HS-27A (cell line): Measurements from ENCODE around the gene PTPN14.

Experiments used
- DNase-seq: peaks from one replicate; pipeline ENCODE4 v3.0.0-alpha.2; 2012; ENCODE audit warnings: low read depth, missing footprints

The PTPN14 gene

DNA sequence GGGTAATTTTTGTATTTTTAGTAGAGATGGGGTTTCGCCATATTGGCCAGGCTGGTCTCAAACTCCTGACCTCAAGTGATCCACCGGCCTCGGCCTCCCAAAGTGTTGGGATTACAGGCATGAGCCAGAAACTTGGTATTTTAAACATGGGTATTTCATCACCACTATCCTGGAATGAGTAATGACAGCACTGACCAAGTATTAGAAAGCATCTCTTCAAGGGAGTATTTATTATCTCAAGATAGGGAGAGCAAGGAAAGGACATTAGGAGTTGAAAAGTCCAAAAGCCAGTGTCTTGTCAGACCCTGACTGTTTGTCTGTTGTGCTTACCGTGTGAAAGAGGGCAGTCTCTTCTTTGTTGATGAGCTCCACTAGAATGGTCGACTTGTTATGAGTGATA is 156.8 kb downstream of the PTPN14 start:
- peak; percentile 68 for DNase-seq

DNA sequence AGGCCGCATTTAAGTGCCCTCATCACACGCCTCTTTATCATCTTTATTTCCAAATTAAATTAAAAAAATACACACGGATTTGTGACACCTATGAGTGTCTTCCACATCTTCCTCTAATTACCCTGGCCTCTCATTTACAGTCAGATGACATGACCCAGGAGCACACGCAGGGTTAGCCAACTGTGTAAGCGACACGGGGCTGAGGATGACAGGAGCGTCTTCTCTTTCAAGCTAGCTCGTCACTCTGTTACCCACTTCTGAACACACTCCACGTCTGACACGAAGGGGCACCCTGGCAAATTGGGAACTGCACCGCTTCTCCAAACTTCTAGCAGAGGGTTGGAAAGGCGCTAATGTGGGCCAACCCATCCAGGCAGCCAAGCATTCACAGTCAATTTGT is 158.3 kb downstream of the PTPN14 start:
- no peak for DNase-seq

DNA sequence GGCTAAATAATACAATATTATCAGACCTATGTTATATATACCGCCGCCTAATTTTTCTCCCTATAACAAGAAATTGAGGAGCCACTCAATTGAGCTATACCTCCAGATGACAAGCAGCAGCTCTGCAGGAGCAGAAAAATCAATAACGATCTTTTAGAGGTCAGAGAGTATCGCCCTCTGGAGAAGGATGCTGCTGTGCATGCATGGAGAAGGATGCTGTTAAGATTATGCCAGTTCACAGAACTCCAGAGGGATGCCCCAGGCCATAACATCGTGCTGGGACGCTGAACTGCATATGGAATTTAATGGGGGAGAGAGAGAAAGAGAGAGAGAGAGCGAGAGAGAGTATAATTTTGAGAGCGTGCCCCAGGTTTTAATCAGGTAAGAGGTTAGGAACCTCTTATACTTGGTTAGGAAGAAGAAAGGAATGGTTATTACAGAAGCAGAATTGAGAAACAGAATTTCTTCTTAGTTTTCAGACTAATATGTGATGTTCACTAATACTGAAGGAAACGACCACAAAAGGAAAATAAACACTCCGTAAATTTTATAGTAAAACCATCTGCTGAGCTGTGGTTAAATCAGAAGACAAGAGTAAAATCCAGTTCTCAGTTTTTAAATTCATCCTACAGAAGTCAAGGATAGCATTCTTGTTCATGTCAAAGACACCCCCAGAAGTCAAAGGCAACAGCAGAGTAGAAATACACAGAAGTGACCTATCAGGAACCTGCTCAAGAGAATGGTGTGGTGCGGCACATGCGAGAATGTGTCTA is 159.3 kb downstream of the PTPN14 start:
- no peak for DNase-seq

DNA sequence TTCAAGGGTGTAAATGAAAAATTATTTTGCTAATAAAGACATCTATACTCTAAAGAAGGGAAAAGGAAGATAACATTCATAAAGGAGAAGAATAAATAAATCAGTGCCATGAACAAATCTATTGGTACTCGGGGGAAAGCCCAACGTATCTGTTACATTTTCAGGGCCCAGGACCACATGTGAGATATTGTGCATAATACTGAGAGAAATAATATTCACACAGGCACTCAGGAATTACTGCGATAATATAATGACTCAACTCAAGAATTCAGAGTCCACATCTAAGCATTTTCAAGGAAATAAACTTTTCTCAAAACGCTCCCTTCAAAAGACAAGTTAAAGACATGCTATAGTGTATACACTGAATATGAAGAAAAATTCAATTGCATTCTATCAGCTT is 161.7 kb downstream of the PTPN14 start:
- no peak for DNase-seq

DNA sequence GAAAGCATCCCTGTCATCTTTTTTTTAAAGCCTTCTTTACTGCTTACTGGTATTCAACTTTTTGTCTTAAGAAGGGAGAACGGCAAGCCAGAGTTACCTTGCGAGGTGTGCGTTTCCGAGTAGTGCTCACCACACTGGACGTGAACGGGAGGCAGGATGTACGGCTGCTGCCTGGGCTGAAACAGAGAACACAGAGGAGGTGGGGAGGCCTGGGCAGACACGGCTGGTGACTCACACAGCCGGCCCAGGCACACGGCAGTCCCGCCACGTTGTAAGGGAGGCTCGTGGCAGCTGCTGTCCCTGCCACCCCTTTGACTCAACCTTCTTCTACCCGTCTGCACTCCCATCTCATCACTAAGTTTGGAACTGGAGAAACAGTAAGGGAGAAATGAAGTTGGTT is 164.7 kb downstream of the PTPN14 start:
- DNase-seq = no peak

DNA sequence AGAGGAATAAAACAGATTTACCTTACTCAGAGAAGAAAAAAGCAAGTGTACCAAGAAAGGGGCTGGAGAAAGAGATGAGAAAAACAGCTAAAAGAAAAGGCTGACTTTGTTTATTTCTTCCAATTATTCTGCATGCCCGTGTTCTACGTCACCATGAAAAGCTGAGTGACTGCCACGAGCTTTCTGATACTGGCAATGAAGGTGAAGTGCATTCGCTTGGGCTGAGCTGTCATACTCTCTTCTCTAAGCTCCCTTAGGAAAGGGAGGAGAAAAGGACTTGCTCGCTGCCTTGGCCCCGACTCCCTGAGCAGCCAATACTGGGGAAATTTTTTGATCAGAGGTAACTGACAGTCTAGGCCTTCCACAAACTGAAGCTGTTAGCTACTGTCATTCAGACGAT is 165.1 kb downstream of the PTPN14 start:
- DNase-seq = no peak

DNA sequence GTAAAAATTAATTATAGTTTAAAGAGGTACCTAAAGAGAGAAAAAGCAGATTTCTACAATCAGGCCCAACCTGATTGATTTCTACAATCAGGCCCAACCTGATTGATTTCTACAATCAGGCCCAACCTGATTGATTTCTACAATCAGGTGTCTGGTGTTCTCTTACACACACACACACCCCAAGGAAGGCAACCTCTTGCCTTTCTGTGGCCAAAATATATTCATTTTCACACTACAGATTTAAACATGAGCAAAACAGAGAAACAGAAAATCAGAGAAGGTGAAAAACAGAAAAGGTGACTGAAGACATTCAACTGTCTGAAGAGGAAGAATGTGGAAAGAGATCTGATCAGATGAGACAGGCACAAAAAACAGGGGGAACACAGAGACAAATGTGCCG is 166.0 kb downstream of the PTPN14 start:
- DNase-seq = no peak

DNA sequence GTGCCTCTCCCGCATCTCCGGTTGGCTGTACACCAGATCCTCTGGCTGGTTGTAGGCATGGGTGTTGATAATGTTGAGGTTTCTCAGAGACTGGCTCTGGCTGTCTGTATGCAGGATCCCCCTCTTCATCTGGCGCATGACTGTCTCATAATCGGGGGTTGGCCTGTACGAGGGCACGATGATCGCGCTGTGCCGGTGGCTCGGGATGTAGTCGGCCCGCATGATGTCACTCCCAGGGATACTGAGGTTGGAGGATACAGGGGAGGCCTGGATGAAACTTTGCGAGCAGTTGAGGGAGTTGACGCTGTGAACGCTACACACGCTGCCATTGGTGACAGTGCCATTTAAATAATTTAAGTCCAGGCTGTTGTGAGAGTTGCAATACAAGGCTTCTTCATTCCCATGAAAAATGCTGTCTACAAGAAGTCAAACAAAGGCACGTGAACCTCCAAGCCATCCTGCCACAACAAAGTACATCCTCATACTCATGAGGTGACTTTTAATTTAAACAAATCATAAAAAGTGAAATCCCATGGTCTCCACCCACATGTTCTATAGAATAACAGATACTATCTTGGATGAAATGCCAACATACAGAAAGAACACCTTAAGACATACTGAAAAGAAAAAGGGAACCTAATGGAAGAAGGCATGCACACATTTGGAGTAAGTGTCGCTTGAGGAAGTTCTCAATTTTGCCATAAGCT is 166.9 kb downstream of the PTPN14 start:
- no peak for DNase-seq

DNA sequence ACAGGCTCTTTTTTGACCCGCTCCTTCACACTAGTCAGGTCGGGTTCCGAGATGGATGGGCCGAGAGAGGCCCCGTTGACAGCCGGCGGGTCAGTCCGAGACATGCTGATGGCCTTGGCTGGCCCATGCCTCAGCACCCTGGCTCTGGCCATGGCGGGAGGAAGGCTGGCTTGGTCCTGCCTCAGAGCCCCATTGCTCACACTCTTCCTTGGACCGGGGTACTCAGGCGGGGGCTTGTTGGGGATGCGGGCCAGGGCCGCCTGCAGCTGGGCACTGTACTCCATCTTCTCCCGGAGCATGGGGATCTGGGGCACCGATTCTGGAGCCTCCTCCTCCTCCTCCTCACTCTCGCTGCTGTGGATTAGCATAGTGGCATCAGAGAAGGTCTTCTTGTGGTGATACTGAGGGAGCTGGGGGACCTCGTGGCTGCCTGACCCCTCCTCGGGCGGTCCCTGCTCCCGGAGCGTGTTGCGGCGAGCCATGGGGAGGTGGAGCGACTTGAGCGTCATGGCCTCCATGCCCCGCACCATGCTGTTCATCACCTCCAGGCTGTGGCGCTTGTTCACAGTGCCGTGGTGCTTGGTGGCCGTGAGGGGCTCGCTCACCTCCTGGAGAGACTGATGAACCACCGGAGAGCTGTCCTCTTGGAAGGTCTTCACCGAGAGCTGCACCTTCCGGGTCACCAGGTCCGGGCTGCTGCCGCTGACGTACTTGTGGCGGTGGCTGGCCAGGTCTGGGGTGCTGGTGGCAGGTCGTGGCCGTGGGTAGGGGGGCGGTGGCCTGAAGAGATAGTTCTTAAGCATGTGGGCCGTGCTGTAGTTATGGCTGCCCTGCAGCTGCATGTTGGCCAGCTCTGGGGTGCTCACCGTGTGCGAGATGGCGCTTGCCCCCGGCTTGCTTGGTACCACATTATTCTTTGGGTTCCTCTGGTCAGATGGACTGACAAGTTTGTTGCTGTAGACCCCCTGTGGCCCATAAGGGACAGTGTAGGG is 167.7 kb downstream of the PTPN14 start:
- no peak for DNase-seq

DNA sequence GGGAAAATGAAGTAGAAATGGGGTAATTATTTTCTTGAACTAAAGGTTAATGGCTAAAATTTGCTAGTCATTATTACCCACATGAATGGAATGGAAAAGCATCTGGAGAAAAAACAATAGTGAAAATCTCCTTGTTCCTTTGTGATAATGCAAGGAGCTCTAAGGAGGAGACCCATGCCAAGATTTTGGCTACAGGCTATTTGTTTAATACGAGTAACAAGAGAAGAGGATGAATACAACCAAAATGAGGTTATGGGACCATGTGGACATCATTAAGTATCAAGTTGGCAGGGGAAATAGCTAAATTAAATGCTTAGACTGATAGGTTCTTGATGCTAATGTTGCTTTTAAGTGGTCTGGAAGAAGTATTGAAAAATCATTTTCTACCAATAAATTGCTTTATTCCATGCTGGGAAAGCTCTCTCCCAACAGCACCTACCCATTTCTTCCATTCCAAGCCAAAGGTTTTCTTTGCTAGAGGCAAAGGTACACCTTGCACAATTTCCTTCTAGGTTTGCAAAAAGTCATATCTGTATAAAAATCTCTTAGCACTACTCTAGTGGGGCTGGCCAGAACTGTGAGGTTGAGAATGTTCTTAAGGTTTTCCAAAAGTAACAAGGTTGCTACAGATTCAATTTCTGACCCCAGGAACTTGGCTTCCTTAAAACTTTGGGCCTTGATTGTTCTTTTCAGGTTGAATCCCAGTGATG is 170.3 kb downstream of the PTPN14 start:
- DNase-seq = no peak

DNA sequence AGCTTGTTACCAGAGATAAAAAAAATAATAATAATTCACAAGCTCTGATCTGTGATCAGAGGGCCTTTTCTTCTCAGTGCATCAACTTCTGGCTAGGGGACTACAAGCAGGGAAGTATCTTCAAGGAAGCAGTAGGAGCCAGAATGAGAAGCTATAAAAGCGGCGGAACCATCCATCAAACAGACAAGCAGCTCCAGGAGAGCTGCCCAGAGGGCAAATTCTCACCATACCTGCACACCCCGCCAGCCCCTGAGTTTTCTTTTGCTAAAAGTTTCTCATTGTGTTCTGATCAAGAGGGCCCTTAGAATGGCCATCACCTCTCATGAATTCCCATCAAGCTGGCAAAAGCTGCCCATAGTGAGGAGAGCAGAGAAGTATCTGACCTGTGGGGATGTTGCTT is 171.0 kb downstream of the PTPN14 start:
- no peak for DNase-seq

DNA sequence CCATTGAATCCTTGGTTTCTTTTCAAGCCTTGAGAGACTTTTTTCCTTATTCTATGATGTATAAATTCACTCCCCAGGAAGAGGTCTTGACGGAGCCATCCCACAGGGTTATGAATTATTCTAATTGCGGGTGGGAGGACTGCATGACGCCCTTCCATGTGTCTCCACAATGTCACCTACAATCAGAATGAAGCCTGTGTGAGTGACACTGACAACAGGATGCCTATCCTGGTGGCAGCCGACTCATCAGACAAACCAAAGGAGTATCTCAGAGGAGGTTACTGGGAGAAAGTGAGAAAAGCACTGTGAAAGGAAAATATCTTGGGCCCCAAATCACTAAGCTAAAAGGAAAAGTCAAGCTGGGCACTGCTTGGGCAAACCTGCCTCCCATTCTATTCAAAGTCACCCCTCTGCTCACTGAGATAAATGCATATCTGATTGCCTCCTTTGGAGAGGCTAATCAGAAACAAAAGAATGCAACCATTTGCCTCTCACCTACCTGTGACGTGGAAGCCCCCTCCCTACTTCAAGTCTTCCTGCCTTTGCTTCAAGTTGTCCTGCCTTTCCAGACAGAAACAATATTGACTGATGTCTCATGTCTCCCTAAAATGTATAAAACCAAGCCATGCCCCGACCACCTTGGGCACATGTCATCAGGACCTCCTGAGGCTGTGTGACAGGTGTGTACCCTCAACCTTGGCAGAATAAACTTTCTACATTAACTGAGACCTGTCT is 172.0 kb downstream of the PTPN14 start:
- no peak for DNase-seq

DNA sequence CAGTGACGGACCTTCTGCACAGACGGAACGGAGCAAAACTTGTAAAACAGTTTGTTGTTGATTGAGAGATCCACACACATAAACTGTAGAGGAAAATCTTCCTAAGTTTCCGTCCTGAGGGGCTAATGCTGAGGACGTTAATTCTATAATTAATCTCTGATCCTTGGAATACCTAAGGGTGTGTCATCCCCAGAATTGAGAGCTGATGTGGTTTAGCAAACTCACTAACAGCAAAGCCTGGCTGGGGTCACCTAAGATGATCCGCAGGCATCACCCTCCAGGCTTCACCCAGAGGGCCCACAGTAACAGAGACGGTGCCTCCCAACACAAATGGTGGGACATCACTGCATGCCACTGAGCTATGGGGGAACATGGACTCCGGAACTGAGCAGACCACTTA is 172.9 kb downstream of the PTPN14 start:
- no peak for DNase-seq

DNA sequence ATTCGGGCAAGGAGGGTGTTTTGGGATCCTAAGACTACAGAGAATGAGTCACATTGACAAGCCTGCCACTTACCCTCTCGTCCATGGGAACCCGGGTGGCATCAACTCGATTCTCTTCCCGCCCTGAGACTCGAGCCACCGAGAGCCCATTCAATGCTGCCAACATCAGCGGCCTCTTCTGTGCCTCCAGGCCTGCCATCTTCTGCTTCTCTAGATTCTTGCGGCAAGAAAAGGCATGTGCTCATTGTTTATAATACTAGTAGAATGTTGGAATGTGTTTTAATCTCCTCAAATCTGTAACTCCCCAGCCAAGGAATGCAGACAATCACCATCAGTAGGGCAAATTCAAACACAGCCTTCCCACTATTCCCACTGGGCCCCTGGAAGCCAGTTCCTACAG is 173.5 kb downstream of the PTPN14 start:
- DNase-seq = peak; percentile 69

DNA sequence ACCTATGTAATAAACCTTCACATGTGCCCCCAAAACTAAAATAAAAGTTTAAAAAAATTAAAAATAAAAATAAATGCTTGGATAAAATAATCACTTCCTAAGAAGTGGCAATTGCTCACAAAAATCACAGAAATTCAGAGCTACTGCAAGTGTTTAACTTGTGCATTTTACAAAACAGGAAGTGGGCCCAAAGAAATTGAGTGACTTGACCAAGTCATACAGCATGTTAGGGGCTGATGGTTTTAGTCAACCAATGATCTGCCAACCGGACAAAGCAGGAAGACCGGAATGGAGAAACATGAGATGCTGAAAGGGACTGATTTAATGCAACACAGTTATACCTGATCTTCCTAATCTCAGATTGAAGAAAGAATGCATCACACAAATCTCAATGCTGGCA is 173.9 kb downstream of the PTPN14 start:
- no peak for DNase-seq

DNA sequence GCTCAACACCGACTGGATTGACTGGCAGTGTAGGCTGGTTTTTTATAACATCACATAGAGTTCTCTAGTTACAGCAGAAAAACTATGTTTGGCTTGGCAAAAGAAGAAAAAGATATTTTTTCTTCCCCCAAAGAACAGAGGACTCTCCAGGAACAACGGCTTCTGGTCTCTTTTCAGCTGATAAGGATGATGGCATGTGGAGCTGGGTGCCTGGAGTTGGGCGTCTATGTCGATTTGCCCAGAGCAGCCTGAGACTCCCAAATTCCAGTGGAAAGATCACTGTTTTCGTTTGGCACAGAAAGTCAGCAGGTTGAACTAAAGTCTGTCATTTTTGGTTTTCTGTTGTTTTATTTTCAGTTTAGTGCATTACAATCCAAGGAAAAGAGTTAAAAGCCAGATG is 179.3 kb downstream of the PTPN14 start:
- DNase-seq = no peak

DNA sequence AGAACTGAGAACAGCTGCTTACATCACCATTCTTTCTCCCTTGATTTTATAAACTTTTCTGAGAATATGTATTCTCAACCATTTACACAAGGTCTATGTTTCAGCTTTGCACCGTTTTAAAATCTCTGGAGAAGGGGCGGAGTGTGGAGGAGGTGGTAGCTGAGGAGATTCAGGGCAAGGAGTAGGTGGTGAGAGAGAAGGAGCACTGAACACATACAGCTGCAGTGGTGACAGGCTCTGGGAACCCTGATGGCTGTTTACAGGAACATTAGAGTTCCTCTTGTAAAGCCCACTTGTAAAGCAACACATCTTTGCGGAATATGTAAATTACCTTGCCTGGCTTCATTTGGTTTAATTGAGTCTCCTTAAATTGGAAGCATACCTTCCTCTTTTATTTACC is 180.8 kb downstream of the PTPN14 start:
- no peak for DNase-seq

DNA sequence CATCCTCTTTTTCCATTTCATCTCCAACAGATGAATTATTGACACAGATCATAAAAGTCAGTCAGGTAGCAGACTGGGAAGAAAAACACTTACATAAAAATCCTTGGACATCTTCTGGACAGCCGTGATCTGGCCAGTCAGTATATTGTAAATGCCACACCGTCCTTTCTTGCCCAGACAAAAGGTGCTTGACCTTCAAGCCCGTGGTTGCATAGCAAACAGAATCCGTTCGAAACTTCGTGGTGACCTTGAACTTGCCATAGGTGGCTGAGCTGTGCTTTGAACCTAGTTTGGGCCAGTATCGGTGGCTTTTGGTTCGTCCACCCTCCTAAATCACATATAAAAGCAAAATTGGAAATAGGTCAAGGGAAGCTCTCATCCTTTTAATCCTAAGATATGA is 182.0 kb downstream of the PTPN14 start:
- DNase-seq = no peak

DNA sequence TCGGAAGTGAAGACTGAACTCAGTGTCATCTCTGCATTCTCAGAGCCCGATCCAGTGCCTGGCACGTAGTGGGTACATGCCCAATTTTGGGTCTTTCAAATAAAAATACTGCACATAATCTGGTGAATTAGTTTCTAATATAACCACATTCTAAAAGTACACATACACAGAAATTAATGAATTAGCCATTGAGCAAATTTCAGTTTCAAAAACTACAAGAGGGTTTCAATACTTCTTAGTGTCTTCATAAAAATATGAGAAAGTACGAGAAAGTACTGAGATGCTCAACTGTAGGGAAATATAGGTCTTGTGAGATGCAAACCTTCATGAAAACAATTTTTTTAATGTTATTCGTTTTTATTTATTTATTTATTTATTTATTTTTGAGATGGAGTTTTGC is 183.6 kb downstream of the PTPN14 start:
- DNase-seq = no peak

DNA sequence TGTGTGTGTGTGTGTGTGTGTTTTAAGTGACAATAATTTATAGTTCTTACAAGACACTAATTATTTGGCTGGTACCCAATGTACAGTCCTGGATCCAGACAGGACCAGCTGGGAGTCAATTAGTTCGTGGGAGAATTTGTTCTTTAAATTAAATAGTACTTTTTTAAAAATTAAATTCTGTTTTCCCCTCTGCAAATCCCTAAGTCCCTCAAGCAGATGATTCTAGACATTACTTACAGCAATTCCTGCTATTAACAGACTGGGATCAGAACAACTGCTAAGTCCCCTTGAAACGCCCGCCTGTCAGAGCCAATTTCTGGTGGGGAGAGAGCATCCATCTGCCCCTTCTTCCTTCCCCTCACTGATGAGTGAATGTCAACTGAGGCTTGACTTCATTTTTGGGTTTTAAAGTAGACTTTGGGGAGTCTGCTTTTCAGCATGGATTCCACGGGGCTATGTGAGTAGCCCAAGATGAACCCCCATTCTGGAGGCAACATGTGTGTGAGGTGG is 186.6 kb downstream of the PTPN14 start:
- no peak for DNase-seq

DNA sequence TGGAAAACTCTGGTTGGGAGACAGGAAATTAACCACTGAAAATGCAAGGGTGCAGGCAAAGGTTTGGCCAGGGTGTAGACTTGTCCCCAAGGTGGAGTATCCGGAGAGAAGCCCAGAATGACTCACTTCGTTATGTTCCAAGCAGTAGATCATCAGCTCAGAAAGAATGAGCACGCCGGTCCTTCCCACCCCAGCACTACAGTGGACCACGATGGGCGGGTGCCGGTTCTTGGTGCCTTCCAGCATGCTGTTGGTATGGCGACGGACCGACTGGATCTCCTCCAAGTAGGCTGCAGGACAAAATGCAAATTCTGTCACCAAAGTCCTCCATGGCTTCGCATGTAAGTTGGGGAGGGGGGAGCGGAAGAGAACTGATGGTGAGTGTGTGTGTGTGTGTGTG is 187.0 kb downstream of the PTPN14 start:
- DNase-seq = no peak
